K562 (cell line): Measurements from ENCODE around the gene MMP15. TPM values are rescaled to one million over a fixed set of nuclear protein-coding genes. Genes with fewer than 3 reads are reported as not detected.

Experiments
- ATAC-seq: fragments of 200-7000 bp; cut with Tn5 transposase; 3 replicates; pipeline ENCODE4 v1.9.1; 2020; ENCODE audit warnings: moderate library complexity
- BruUV-seq: library from RNA; stranded (reverse); fragments of 400-500 nt; replicated peaks from 2 replicates; lab custom pipeline; 2021; lab: Mats Ljungman, UMichigan
- CTCF ChIA-PET: fragments of 300-600 bp; formaldehyde crosslinking; extraction: SDS; loops from one replicate; lab custom pipeline; 2021; ENCODE audit warnings: low intra/inter-chr PET ratio; lab: Yijun Ruan, JAX
- POLR2A ChIA-PET: fragments of 300-600, 350-650 bp; sonication (Branson Sonifier 250); formaldehyde crosslinking; extraction: SDS; loops from one replicate; lab custom pipeline; 2021; ENCODE audit warnings: antibody characterized with exemption, inconsistent platforms; lab: Yijun Ruan, JAX
- DNase-seq, 4 experiments: peaks; one replicate each; pipeline versions ENCODE4 v3.0.0 to v3.0.0-alpha.2; 2011 to 2018; ENCODE audit warnings: low spot score in 3 of 4, mixed read lengths in 3 of 4; ENCODE audit errors: extremely low read depth in 1 of 4
- FAIRE-seq: peaks from 2 replicates; lab custom pipeline; 2011; peaks lifted over from hg19 to GRCh38; lab: Jason Lieb, UNC
- H2AFZ ChIP-seq: 2 replicates; pipeline ENCODE4 v1.6.0; 2011; ENCODE audit warnings: low read depth, low read length, control low read depth, inconsistent platforms
- H3K27ac ChIP-seq: fragments of 200-600 bp; 3 replicates; pipeline ENCODE4 v1.8.0; 2011; ENCODE audit warnings: low read depth, mild to moderate bottlenecking, control low read depth, inconsistent platforms, low read length, moderate library complexity, mixed read lengths; ENCODE audit errors: extremely low read depth
- H3K27me3 ChIP-seq, 2 experiments: fragments of 300-600 bp in 1 of 2; 2 replicates in 1 of 2; 3 replicates in 1 of 2; pipeline versions ENCODE4 v1.6.0 to v1.8.0; 2011; ENCODE audit warnings: inconsistent platforms in 2 of 2, low read length in 2 of 2, mild to moderate bottlenecking in 1 of 2, mixed read lengths in 1 of 2, moderate library complexity in 1 of 2; ENCODE audit not compliant: control insufficient read depth in 2 of 2, insufficient read depth in 2 of 2
- H3K36me3 ChIP-seq: fragments of 300-600 bp; 3 replicates; pipeline ENCODE4 v1.8.0; 2011; ENCODE audit warnings: mild to moderate bottlenecking, low read length, inconsistent platforms; ENCODE audit not compliant: control insufficient read depth, insufficient read depth
- H3K4me1 ChIP-seq, 2 experiments: fragments of 200-600 bp in 1 of 2; replicated peaks in 1 of 2; 2 replicates in 1 of 2; 3 replicates in 1 of 2; pipeline versions ENCODE4 v1.5.1 to v1.8.0; 2011; ENCODE audit warnings: inconsistent platforms in 2 of 2, low read length in 2 of 2, mild to moderate bottlenecking in 1 of 2, mixed read lengths in 1 of 2, moderate library complexity in 1 of 2; ENCODE audit not compliant: control insufficient read depth in 2 of 2, insufficient read depth in 2 of 2
- H3K4me2 ChIP-seq: 2 replicates; pipeline ENCODE4 v1.6.1; 2011; ENCODE audit warnings: low read length, control low read depth, inconsistent platforms, mixed read lengths; ENCODE audit not compliant: insufficient read depth
- H3K4me3 ChIP-seq: fragments of 200-600 bp; sonication (generic), shearing (Covaris generic); 2 replicates; pipeline ENCODE4 v1.5.1; 2016; ENCODE audit warnings: control low read depth, inconsistent platforms
- H3K79me2 ChIP-seq: fragments of 200-600 bp; 3 replicates; pipeline ENCODE4 v1.8.0; 2011; ENCODE audit warnings: low read length, inconsistent platforms; ENCODE audit not compliant: control insufficient read depth, insufficient read depth
- H3K9ac ChIP-seq, 2 experiments: 2 replicates each; pipeline versions ENCODE4 v1.6.0 to v1.6.1; 2011; ENCODE audit warnings: low read depth in 2 of 2, low read length in 2 of 2, control low read depth in 1 of 2, inconsistent platforms in 1 of 2, mild to moderate bottlenecking in 1 of 2, mixed read lengths in 1 of 2; ENCODE audit not compliant: insufficient read depth in 1 of 2
- H3K9me1 ChIP-seq: one replicate; pipeline ENCODE4 v1.6.0; 2011; ENCODE audit warnings: inconsistent platforms, mild to moderate bottlenecking, low read length, moderate library complexity; ENCODE audit not compliant: control insufficient read depth, insufficient read depth
- H3K9me3 ChIP-seq: replicated peaks from 2 replicates; pipeline ENCODE4 v1.5.1; 2011; ENCODE audit warnings: low read depth, low read length, inconsistent platforms; ENCODE audit not compliant: control insufficient read depth, insufficient read depth
- H4K20me1 ChIP-seq: replicated peaks from 2 replicates; pipeline ENCODE4 v1.6.1; 2011; ENCODE audit warnings: low read length, inconsistent platforms, mixed read lengths; ENCODE audit not compliant: control insufficient read depth, insufficient read depth
- ARID2 ChIP-seq: fragments of 450-650 bp; IDR thresholded peaks from 2 replicates; pipeline ENCODE4 v1.6.1; 2017; ENCODE audit warnings: antibody characterized with exemption, mild to moderate bottlenecking
- BRD9 ChIP-seq: fragments of 450-650 bp; IDR thresholded peaks from 2 replicates; pipeline ENCODE4 v1.6.1; 2018; ENCODE audit warnings: low read depth; ENCODE audit not compliant: partially characterized antibody
- CC2D1A ChIP-seq: fragments of 450-650 bp; IDR thresholded peaks from 2 replicates; pipeline ENCODE4 v1.6.1; 2017; ENCODE audit warnings: mild to moderate bottlenecking
- DPF2 ChIP-seq: fragments of 450-650 bp; IDR thresholded peaks from 2 replicates; pipeline ENCODE4 v1.6.1; 2016
- ELF4 ChIP-seq: fragments of 450-650 bp; formaldehyde crosslinking; IDR thresholded peaks from 2 replicates; pipeline ENCODE4 v1.4.0; 2022; ENCODE audit warnings: missing genetic modification characterization
- HLTF ChIP-seq: fragments of 450-650 bp; IDR thresholded peaks from 2 replicates; pipeline ENCODE4 v1.6.1; 2016
- MTA1 ChIP-seq: fragments of 450-650 bp; IDR thresholded peaks from 2 replicates; pipeline ENCODE4 v1.6.1; 2017; ENCODE audit warnings: borderline replicate concordance
- MTA2 ChIP-seq: fragments of 450-650 bp; IDR thresholded peaks from 2 replicates; pipeline ENCODE4 v1.6.1; 2016; ENCODE audit warnings: low read depth
- NCOA6 ChIP-seq: fragments of 450-650 bp; IDR thresholded peaks from 2 replicates; pipeline ENCODE4 v1.6.1; 2017; ENCODE audit warnings: mild to moderate bottlenecking
- NR2C1 ChIP-seq, 2 experiments: fragments of 450-650 bp; IDR thresholded peaks; 2 replicates each; pipeline ENCODE4 v1.6.1; 2017; ENCODE audit warnings: mild to moderate bottlenecking in 2 of 2, antibody characterized with exemption in 1 of 2, inconsistent platforms in 1 of 2, missing compliant biosample characterization in 1 of 2, missing genetic modification characterization in 1 of 2
- PRDM10 ChIP-seq: fragments of 450-650 bp; IDR thresholded peaks from 2 replicates; pipeline ENCODE4 v1.6.1; 2018; ENCODE audit not compliant: partially characterized antibody
- SMAD1 ChIP-seq: fragments of 150-350 bp; IDR thresholded peaks from 2 replicates; pipeline ENCODE4 v1.6.1; 2014; ENCODE audit warnings: low read length, low read depth; ENCODE audit not compliant: partially characterized antibody
- TAF9B ChIP-seq: fragments of 450-650 bp; IDR thresholded peaks from 2 replicates; pipeline ENCODE4 v1.6.1; 2018; ENCODE audit warnings: mild to moderate bottlenecking; ENCODE audit not compliant: partially characterized antibody
- TCF15 ChIP-seq: fragments of 250-450 bp; sonication (Bioruptor Pico); IDR thresholded peaks from 2 replicates; pipeline ENCODE4 v1.8.0; 2022; ENCODE audit warnings: moderate library complexity, mild to moderate bottlenecking, inconsistent platforms
- ZBED1 ChIP-seq: IDR thresholded peaks from 2 replicates; pipeline ENCODE4 v1.6.1; 2014
- ZBTB26 ChIP-seq: fragments of 450-650 bp; formaldehyde crosslinking; IDR thresholded peaks from 2 replicates; pipeline ENCODE4 v1.4.0; 2022; ENCODE audit warnings: missing genetic modification characterization
- ZNF699 ChIP-seq: fragments of 250-450 bp; sonication (Bioruptor Pico); IDR thresholded peaks from 2 replicates; pipeline ENCODE4 v1.8.0; 2021; ENCODE audit warnings: mild to moderate bottlenecking, moderate library complexity; ENCODE audit not compliant: insufficient replicate concordance
- WGBS: fragments of 100-300 bp; shearing (Covaris generic); methylation state at CpG from one replicate; pipeline ENCODE4 v1.1.6; 2016; ENCODE audit warnings: low coverage, mixed read lengths; ENCODE audit not compliant: insufficient coverage; ENCODE audit errors: missing lambda C conversion rate; 5-methylcytosine and 5-hydroxymethylcytosine counted together
- in situ Hi-C: fragments of 300-500 bp; cut with MboI; formaldehyde crosslinking; loops from 4 replicates; pipeline ENCODE4 v1.15.0; 2018; ENCODE audit warnings: inconsistent platforms, mixed read lengths
- intact Hi-C: fragments of 100-400 bp; cut with micrococcal nuclease; formaldehyde crosslinking; loops from 2 replicates; pipeline ENCODE4 v1.14.2; 2022
- polyA plus RNA-seq, 8 experiments: library from polyadenylated mRNA; depleted of rRNA in 4 of 8; stranded (reverse) in 5 of 8; unstranded in 3 of 8; fragments of >200 nt; fragmentation: Nextera tagmentation in 2 of 8; fragmentation: Illumina TruSeq in 1 of 8; extraction: Ambion mirVana in 2 of 8; extraction: Trizol in 1 of 8; gene quantifications; 2 replicates each; pipeline versions ENCODE4 v1.2.1 to v1.2.3, GENCODE V29; 2011 to 2014; ENCODE audit warnings: inconsistent platforms in 1 of 8, missing spikeins in 1 of 8
- total RNA-seq, 7 experiments: library from RNA; depleted of rRNA in 6 of 7; stranded (reverse); fragments of >200 nt in 6 of 7; fragmentation: Illumina TruSeq in 2 of 7; extraction: Trizol in 2 of 7; gene quantifications; 2 replicates each; pipeline versions ENCODE4 v1.2.1 to v1.2.3, GENCODE V29; 2011 to 2021; ENCODE audit warnings: low replicate concordance in 1 of 7

Gene MMP15
- total and polyA plus RNA-seq, 9 of the 15 experiments (the other 6 are each of a cell fraction or from before 2014, with no cell fraction given), result 0.01 to 20.4 (median 5.5) TPM

- Histone ChIP-seq H3K9me1 (peaks cover under 1% of the 10 kb centered on the region), H3K9me3 (no peaks in the 10 kb centered on the region), H3K36me3 (peaks cover 16% of the 10 kb centered on the region; the same call in 1 of the 3 replicates), H3K4me3 (no peak overlapping the region), H3K27me3 (no peaks in the 10 kb centered on the region), H3K79me2 (peaks cover under 1% of the 10 kb centered on the region; the same call in 1 of the 3 replicates), H3K4me2 (no peak overlapping the region), H3K9ac (no peak overlapping the region), H3K4me1 (peaks cover 12 to 22% of the 10 kb centered on the region in 2 experiments; a peak in 4 of 5 replicates), H3K27ac (no peak overlapping the region), H2AFZ (no peak overlapping the region), H4K20me1 (no peaks in the 10 kb centered on the region)
- CTCF ChIA-PET, result interaction anchor here (0.5 to 2.2 kb wide), 5 partner anchors 101 to 641 kb away, joined by 3 to 20 read pairs (median 3); no protein-coding TSS in a partner anchor
- intact Hi-C loops (loop anchor here (1.0 to 10.0 kb wide), 6 partner anchors 101 to 734 kb away; partner anchors contain the start of gene CSNK2A2), in situ Hi-C loops (no loop called here)
- BruUV-seq, result TSS peak; percentile 87
- ATAC-seq (peak; percentile 34; the same call in 2 of the 3 replicates), DNase-seq (peak; percentile 46 to 73 (median 58)), FAIRE-seq (peak; percentile 82)
- 53% methylated on average over 8 of the region's 8 CpGs for WGBS
- POLR2A ChIA-PET, result no interaction called here
- TF ChIP-seq TAF9B (no peak), SMAD1 (no peak), BRD9 (peak; percentile 42), ELF4 (CRISPR knock-in tag) (peak; percentile 84; the same call in 1 of the 2 replicates), CC2D1A (peak; percentile 86), ZBED1 (no peak), MTA1 (peak; percentile 74; the same call in 1 of the 2 replicates), NCOA6 (no peak), ZBTB26 (CRISPR knock-in tag) (0 out of 2 replicates have a peak, but pooled peaks have one; percentile 42), ZNF699 (CRISPR knock-in tag) (no peak), MTA2 (peak; percentile 31; the same call in 1 of the 2 replicates), HLTF (peak; percentile 94), NR2C1 (IDR thresholded peaks at IDR 0.05) (no peak), NR2C1 (tag; IDR thresholded peaks at IDR 0.05) (no peak), DPF2 (peak; percentile 58), PRDM10 (no peak), TCF15 (no peak), ARID2 (peak; percentile 79; the same call in 1 of the 2 replicates)
These were observed 4.7 kb upstream of the MMP15 start for GRCh38 chr16:58020628-58021521.
